Activated CD8-positive, alpha-beta T cell treated with anti-CD3 and anti-CD28 coated beads, Interleukin-2, amount 10 ng/mL, durations not matched to agents 7 days and 5 days (primary cell): ENCODE results near the gene TNNT3. TPM values are rescaled to one million over a fixed set of nuclear protein-coding genes. Genes with fewer than 3 reads are reported as not detected.

ENCODE experiments used
- ATAC-seq: fragments of 150-1000 bp; cut with Tn5 transposase; one replicate; pipeline ENCODE4 v1.10.0; 2021; ENCODE audit warnings: moderate library complexity
- CTCF ChIA-PET: fragments of 350-600 bp; sonication (Branson Sonifier 250); formaldehyde crosslinking; loops from one replicate; lab custom pipeline; 2021; ENCODE audit warnings: antibody characterized with exemption; lab: Charles Lee
- POLR2A ChIA-PET: fragments of 350-600 bp; sonication (Branson Sonifier 250); formaldehyde crosslinking; loops from one replicate; lab custom pipeline; 2021; ENCODE audit warnings: antibody characterized with exemption; lab: Charles Lee
- DNase-seq: peaks from one replicate; pipeline ENCODE4 v3.0.0-alpha.2; 2020
- H3K27ac Mint-ChIP-seq: one replicate; pipeline ENCODE4 v1.8.0; 2021; ENCODE audit warnings: mild to moderate bottlenecking, mixed read lengths
- H3K27me3 Mint-ChIP-seq: one replicate; pipeline ENCODE4 v1.8.0; 2021; ENCODE audit warnings: low read depth, mixed read lengths
- H3K36me3 Mint-ChIP-seq: one replicate; pipeline ENCODE4 v1.8.0; 2021; ENCODE audit warnings: low read depth, mixed read lengths
- H3K4me1 Mint-ChIP-seq: one replicate; pipeline ENCODE4 v1.8.0; 2021; ENCODE audit warnings: low read depth, mixed read lengths
- H3K4me3 Mint-ChIP-seq: one replicate; pipeline ENCODE4 v1.8.0; 2021; ENCODE audit warnings: mild to moderate bottlenecking, mixed read lengths
- H3K9me3 Mint-ChIP-seq: one replicate; pipeline ENCODE4 v1.8.0; 2022; ENCODE audit warnings: mixed read lengths; ENCODE audit not compliant: insufficient read depth
- total RNA-seq, 2 experiments: library from RNA; stranded (reverse); gene quantifications; one replicate each; pipeline ENCODE4 v1.2.3, GENCODE V29; 2021

The TNNT3 gene
- total RNA-seq, 2 experiments from 2014 or later, result 2.6 to 2.8 TPM

- ATAC-seq, result no peak
- ChIA-PET POLR2A (interaction anchor here (6.9 kb wide), 1 partner anchor 28 kb away, joined by 46 read pairs; the partner anchor contains the start of gene PRR33), CTCF (interaction anchor here (1.3 to 4.4 kb wide), 3 partner anchors 27 to 36 kb away, joined by 3 to 17 read pairs (median 12); partner anchors contain the start of gene PRR33)
Observed at GRCh38 chr11:1918436-1919315, 827 bp upstream of the TNNT3 start.

GRCh38 chr11:1920128-1920908 lies 815 bp downstream of the TNNT3 start:
- H3K9me3 Mint-ChIP-seq, result no peaks in the 10 kb centered on the region
- H3K27ac Mint-ChIP-seq, result no peak overlapping the region
- ATAC-seq (no peak), DNase-seq (no peak)
- peaks cover 10% of the 10 kb centered on the region for H3K4me1 Mint-ChIP-seq
- no peak overlapping the region for H3K4me3 Mint-ChIP-seq
- H3K27me3 Mint-ChIP-seq, result no peaks in the 10 kb centered on the region
- ChIA-PET POLR2A (interaction anchor here (0.6 to 6.9 kb wide), 2 partner anchors 28 to 29 kb away, joined by 3 to 46 read pairs; partner anchors contain the start of gene PRR33), CTCF (interaction anchor here (1.1 to 4.4 kb wide), 4 partner anchors 29 to 67 kb away, joined by 3 to 17 read pairs (median 4); partner anchors contain the start of genes LSP1 and PRR33)
- H3K36me3 Mint-ChIP-seq, result no peaks in the 10 kb centered on the region

More at GRCh38 chr11:1918436-1919315, 827 bp upstream of the TNNT3 start:
- no peak for DNase-seq
- no peak overlapping the region for H3K27ac Mint-ChIP-seq
- H3K4me3 Mint-ChIP-seq, result no peak overlapping the region
- H3K36me3 Mint-ChIP-seq, result no peaks in the 10 kb centered on the region
- H3K4me1 Mint-ChIP-seq, result peaks cover 20% of the 10 kb centered on the region
- no peaks in the 10 kb centered on the region for H3K9me3 Mint-ChIP-seq
- H3K27me3 Mint-ChIP-seq, result peaks cover 8% of the 10 kb centered on the region

- CTCF ChIA-PET, result interaction anchor here (1.1 to 4.4 kb wide), 4 partner anchors 30 to 88 kb away, joined by 4 to 17 read pairs (median 7); partner anchors contain the start of genes LSP1 and PRR33
- H3K4me1 Mint-ChIP-seq, result peaks cover 6% of the 10 kb centered on the region
- no peak for ATAC-seq
- DNase-seq, result no peak
- no peak overlapping the region for H3K27ac Mint-ChIP-seq
- no peaks in the 10 kb centered on the region for H3K9me3 Mint-ChIP-seq
- no peaks in the 10 kb centered on the region for H3K36me3 Mint-ChIP-seq
- no peaks in the 10 kb centered on the region for H3K27me3 Mint-ChIP-seq
- H3K4me3 Mint-ChIP-seq, result no peak overlapping the region
- POLR2A ChIA-PET, result interaction anchor here (6.9 kb wide), 1 partner anchor 30 kb away, joined by 46 read pairs; the partner anchor contains the start of gene PRR33
Observed at GRCh38 chr11:1920909-1921573, 1.5 kb downstream of the TNNT3 start.

GRCh38 chr11:1921574-1922141 lies 2.2 kb downstream of the TNNT3 start:
- CTCF ChIA-PET, result interaction anchor here (0.8 to 4.4 kb wide), 8 partner anchors 30 to 228 kb away, joined by 3 to 17 read pairs (median 4); partner anchors contain the start of genes LSP1 and PRR33
- no peak for ATAC-seq
- POLR2A ChIA-PET, result interaction anchor here (0.7 to 6.9 kb wide), 2 partner anchors 31 to 69 kb away, joined by 3 to 46 read pairs; partner anchors contain the start of gene PRR33

GRCh38 chr11:1922481-1923081 lies 3.1 kb downstream of the TNNT3 start:
- no peak for DNase-seq
- ATAC-seq, result no peak
- ChIA-PET CTCF (interaction anchor here (0.8 to 4.4 kb wide), 6 partner anchors 35 to 229 kb away, joined by 3 to 17 read pairs (median 5); no protein-coding TSS in a partner anchor), POLR2A (interaction anchor here (0.7 to 6.9 kb wide), 4 partner anchors 31 to 70 kb away, joined by 3 to 46 read pairs (median 3); partner anchors contain the start of gene PRR33)
- no peaks in the 10 kb centered on the region for H3K9me3 Mint-ChIP-seq
- H3K36me3 Mint-ChIP-seq, result no peaks in the 10 kb centered on the region
- H3K27ac Mint-ChIP-seq, result peak overlapping the region; percentile 48
- no peaks in the 10 kb centered on the region for H3K27me3 Mint-ChIP-seq
- peaks cover 6% of the 10 kb centered on the region for H3K4me1 Mint-ChIP-seq
- H3K4me3 Mint-ChIP-seq, result no peak overlapping the region

More at GRCh38 chr11:1921574-1922141, 2.2 kb downstream of the TNNT3 start:
- H3K27me3 Mint-ChIP-seq, result no peaks in the 10 kb centered on the region
- no peak for DNase-seq
- peaks cover 6% of the 10 kb centered on the region for H3K4me1 Mint-ChIP-seq
- H3K9me3 Mint-ChIP-seq, result no peaks in the 10 kb centered on the region
- H3K27ac Mint-ChIP-seq, result no peak overlapping the region
- H3K4me3 Mint-ChIP-seq, result no peak overlapping the region
- no peaks in the 10 kb centered on the region for H3K36me3 Mint-ChIP-seq

GRCh38 chr11:1923201-1923956 lies 3.9 kb downstream of the TNNT3 start:
- no peaks in the 10 kb centered on the region for H3K36me3 Mint-ChIP-seq

GRCh38 chr11:1924181-1924580 lies 4.7 kb downstream of the TNNT3 start:
- ChIA-PET POLR2A (no interaction called here), CTCF (no interaction called here)
- H3K4me3 Mint-ChIP-seq, result no peak overlapping the region
- DNase-seq (no peak), ATAC-seq (no peak)
- no peak overlapping the region for H3K27ac Mint-ChIP-seq
- no peaks in the 10 kb centered on the region for H3K27me3 Mint-ChIP-seq
- H3K9me3 Mint-ChIP-seq, result no peaks in the 10 kb centered on the region
- H3K4me1 Mint-ChIP-seq, result peaks cover 6% of the 10 kb centered on the region
- H3K36me3 Mint-ChIP-seq, result no peaks in the 10 kb centered on the region

More at GRCh38 chr11:1923201-1923956, 3.9 kb downstream of the TNNT3 start:
- H3K27me3 Mint-ChIP-seq, result no peaks in the 10 kb centered on the region
- POLR2A ChIA-PET, result interaction anchor here (1.0 kb wide), 1 partner anchor 44 kb away, joined by 3 read pairs; no protein-coding TSS in a partner anchor
- CTCF ChIA-PET, result interaction anchor here (2.8 to 4.4 kb wide), 2 partner anchors 41 to 90 kb away, joined by 10 to 17 read pairs; no protein-coding TSS in a partner anchor
- peaks cover 6% of the 10 kb centered on the region for H3K4me1 Mint-ChIP-seq
- DNase-seq (no peak), ATAC-seq (no peak)
- no peak overlapping the region for H3K27ac Mint-ChIP-seq
- H3K4me3 Mint-ChIP-seq, result no peak overlapping the region
- no peaks in the 10 kb centered on the region for H3K9me3 Mint-ChIP-seq

GRCh38 chr11:1924646-1925372 lies 5.3 kb downstream of the TNNT3 start:
- ATAC-seq, result no peak
- ChIA-PET CTCF (no interaction called here), POLR2A (no interaction called here)
- Mint-ChIP-seq H3K27ac (no peak overlapping the region), H3K27me3 (no peaks in the 10 kb centered on the region), H3K4me3 (no peak overlapping the region), H3K4me1 (peaks cover 8% of the 10 kb centered on the region), H3K36me3 (no peaks in the 10 kb centered on the region), H3K9me3 (no peaks in the 10 kb centered on the region)
- no peak for DNase-seq

GRCh38 chr11:1925373-1926155 lies 6.1 kb downstream of the TNNT3 start:
- H3K9me3 Mint-ChIP-seq, result no peaks in the 10 kb centered on the region
- ChIA-PET CTCF (no interaction called here), POLR2A (no interaction called here)
- no peak overlapping the region for H3K4me3 Mint-ChIP-seq
- H3K27ac Mint-ChIP-seq, result no peak overlapping the region
- peaks cover 8% of the 10 kb centered on the region for H3K4me1 Mint-ChIP-seq
- no peaks in the 10 kb centered on the region for H3K27me3 Mint-ChIP-seq
- DNase-seq (no peak), ATAC-seq (no peak)
- H3K36me3 Mint-ChIP-seq, result no peaks in the 10 kb centered on the region
